RPMI8226 (cell line): ENCODE results near the gene UROC1.

Source experiments
- DNase-seq: peaks from one replicate; pipeline ENCODE4 v3.0.0-alpha.2; 2015

Gene UROC1

GRCh38 chr3:126477061-126477380 is 40.6 kb downstream of the UROC1 start:
- DNase-seq: no peak

GRCh38 chr3:126476166-126477060 is 41.2 kb downstream of the UROC1 start:
- DNase-seq: no peak

- DNase-seq: peak; percentile 97
Observed at GRCh38 chr3:126475413-126476114, 42.0 kb downstream of the UROC1 start, which contains the start of gene ZXDC. ZXDC (minus strand) TSS chr3:126475891; CDS start chr3:126475865, 26 bp downstream.

- peak; percentile 68 for DNase-seq
Observed at GRCh38 chr3:126474498-126475412, 42.8 kb downstream of the UROC1 start.

- DNase-seq: no peak
Observed at GRCh38 chr3:126473292-126474168, 44.0 kb downstream of the UROC1 start.

- no peak for DNase-seq
Observed at GRCh38 chr3:126472277-126473006, 45.1 kb downstream of the UROC1 start.

- DNase-seq: no peak
Observed at GRCh38 chr3:126469479-126469878, 48.1 kb downstream of the UROC1 start.

GRCh38 chr3:126468028-126468891 is 49.3 kb downstream of the UROC1 start:
- no peak for DNase-seq

GRCh38 chr3:126467611-126467955 is 50.0 kb downstream of the UROC1 start:
- DNase-seq: no peak

GRCh38 chr3:126466886-126467610 is 50.5 kb downstream of the UROC1 start:
- no peak for DNase-seq

- no peak for DNase-seq
Observed at GRCh38 chr3:126465928-126466544, 51.5 kb downstream of the UROC1 start.

GRCh38 chr3:126464997-126465396 is 52.6 kb downstream of the UROC1 start:
- no peak for DNase-seq

- no peak for DNase-seq
Observed at GRCh38 chr3:126464494-126464893, 53.1 kb downstream of the UROC1 start.

GRCh38 chr3:126464093-126464492 is 53.5 kb downstream of the UROC1 start:
- DNase-seq: no peak

- DNase-seq: no peak
Observed at GRCh38 chr3:126463521-126463920, 54.1 kb downstream of the UROC1 start.

- DNase-seq: no peak
Observed at GRCh38 chr3:126461450-126462070, 56.0 kb downstream of the UROC1 start.

GRCh38 chr3:126460381-126460780 is 57.2 kb downstream of the UROC1 start:
- no peak for DNase-seq

- DNase-seq: no peak
Observed at GRCh38 chr3:126459763-126460127, 57.8 kb downstream of the UROC1 start.
